Vagina (tissue), 2 donors: Measurements from ENCODE around the gene PRICKLE2. TPM values are rescaled to one million over a fixed set of nuclear protein-coding genes. Genes with fewer than 3 reads are reported as not detected.

ENCODE experiments used
- DNase-seq, 2 donors: peaks; one replicate each; pipeline ENCODE4 v3.0.0-alpha.2; 2017; ENCODE audit errors: extremely low spot score in 2 of 2
- H3K27ac ChIP-seq: fragments of 200-600 bp; sonication (generic); one replicate; pipeline ENCODE4 v1.5.1; 2019
- H3K27me3 ChIP-seq: fragments of 200-600 bp; sonication (generic); one replicate; pipeline ENCODE4 v1.5.1; 2019
- H3K36me3 ChIP-seq, 2 donors: fragments of 200-600 bp; sonication (generic); one replicate each; pipeline ENCODE4 v1.5.1; 2017 to 2019
- H3K4me1 ChIP-seq: fragments of 200-600 bp; sonication (generic); one replicate; pipeline ENCODE4 v1.5.1; 2019
- H3K4me3 ChIP-seq, 2 donors: fragments of 200-600 bp; sonication (generic); 1 replicate in 1 of 2; 2 replicates in 1 of 2; pipeline ENCODE4 v1.5.1; 2016 to 2019
- H3K9me3 ChIP-seq: fragments of 200-600 bp; sonication (generic); one replicate; pipeline ENCODE4 v1.5.1; 2019
- CTCF ChIP-seq, 3 experiments: fragments of 450-650 bp in 2 of 3; fragments of 200-600 bp in 1 of 3; sonication (generic) in 1 of 3; IDR thresholded peaks; one replicate each; pipeline ENCODE4 v1.5.1; 2017 to 2019; ENCODE audit warnings: antibody characterized with exemption in 3 of 3, mild to moderate bottlenecking in 2 of 3, moderate library complexity in 2 of 3
- POLR2A ChIP-seq, 2 donors: fragments of 450-650 bp; IDR thresholded peaks; one replicate each; pipeline ENCODE4 v1.6.1; 2017; ENCODE audit warnings: antibody characterized with exemption in 2 of 2, mild to moderate bottlenecking in 2 of 2, moderate library complexity in 2 of 2
- POLR2AphosphoS5 ChIP-seq, 2 donors: sonication (generic); formaldehyde crosslinking; IDR thresholded peaks; one replicate each; pipeline ENCODE4 v1.9.0; 2017; ENCODE audit warnings: antibody characterized with exemption in 2 of 2, mild to moderate bottlenecking in 2 of 2, low read depth in 1 of 2; ENCODE audit not compliant: insufficient read depth in 1 of 2
- intact Hi-C: fragments of 100-400 bp; cut with DNase I; formaldehyde crosslinking; loops from one replicate; pipeline ENCODE4 v1.15.1; 2023
- total RNA-seq: library from RNA; depleted of rRNA; stranded (reverse); fragments of >200 nt; gene quantifications from one replicate; pipeline ENCODE4 v1.2.3, GENCODE V29; 2016

PRICKLE2 gene
- total RNA-seq, 1 donor from 2014 or later = 39.3 TPM

- intact Hi-C loops = no loop called here
- DNase-seq = no peak
- Histone ChIP-seq H3K9me3 (no peaks in the 10 kb centered on the region), H3K4me3 (no peak overlapping the region), H3K27ac (no peak overlapping the region), H3K36me3 (peaks cover 0 to 13% of the 10 kb centered on the region in 2 donors), H3K27me3 (no peaks in the 10 kb centered on the region), H3K4me1 (peaks cover 17% of the 10 kb centered on the region)
- no peak for TF ChIP-seq CTCF (IDR thresholded peaks at IDR 0.05)
- TF ChIP-seq POLR2A (IDR thresholded peaks at IDR 0.05) = no peak
- TF ChIP-seq POLR2AphosphoS5 (IDR thresholded peaks at IDR 0.05; ENCODE audit: insufficient read depth in 1 of 2, low read depth in 1 of 2) = no peak
Observed at GRCh38 chr3:64103131-64103530, 122.1 kb downstream of the PRICKLE2 start.

GRCh38 chr3:64102147-64102546 is 123.1 kb downstream of the PRICKLE2 start:
- peaks cover 17% of the 10 kb centered on the region for H3K4me1 ChIP-seq
- TF ChIP-seq POLR2A (IDR thresholded peaks at IDR 0.05) = no peak
- H3K9me3 ChIP-seq = no peaks in the 10 kb centered on the region
- intact Hi-C loops = no loop called here
- DNase-seq = no peak
- H3K27me3 ChIP-seq = no peaks in the 10 kb centered on the region
- no peak overlapping the region for H3K27ac ChIP-seq
- peaks cover 0 to 18% of the 10 kb centered on the region in 2 donors for H3K36me3 ChIP-seq
- H3K4me3 ChIP-seq = no peak overlapping the region

GRCh38 chr3:64099316-64099715 is 126.0 kb downstream of the PRICKLE2 start:
- Histone ChIP-seq H3K27ac (no peak overlapping the region), H3K36me3 (peaks cover 0 to 18% of the 10 kb centered on the region in 2 donors), H3K4me3 (no peak overlapping the region), H3K27me3 (no peaks in the 10 kb centered on the region), H3K4me1 (peaks cover 18% of the 10 kb centered on the region), H3K9me3 (no peaks in the 10 kb centered on the region)
- DNase-seq = no peak
- intact Hi-C loops = no loop called here
- TF ChIP-seq POLR2A (IDR thresholded peaks at IDR 0.05) (no peak), POLR2AphosphoS5 (IDR thresholded peaks at IDR 0.05; ENCODE audit: insufficient read depth in 1 of 2, low read depth in 1 of 2) (no peak), CTCF (IDR thresholded peaks at IDR 0.05) (no peak)

GRCh38 chr3:64098670-64099069 is 126.6 kb downstream of the PRICKLE2 start:
- Histone ChIP-seq H3K36me3 (peaks cover 0 to 18% of the 10 kb centered on the region in 2 donors), H3K27me3 (no peaks in the 10 kb centered on the region), H3K27ac (no peak overlapping the region), H3K4me1 (peaks cover 14% of the 10 kb centered on the region), H3K9me3 (no peaks in the 10 kb centered on the region), H3K4me3 (no peak overlapping the region)
- no peak for DNase-seq
- intact Hi-C loops = no loop called here
- no peak for TF ChIP-seq POLR2AphosphoS5 (IDR thresholded peaks at IDR 0.05; ENCODE audit: insufficient read depth in 1 of 2, low read depth in 1 of 2)
- no peak for TF ChIP-seq POLR2A (IDR thresholded peaks at IDR 0.05)
- TF ChIP-seq CTCF (IDR thresholded peaks at IDR 0.05) = no peak

GRCh38 chr3:64097920-64098319 is 127.3 kb downstream of the PRICKLE2 start:
- Histone ChIP-seq H3K36me3 (peaks cover 0 to 18% of the 10 kb centered on the region in 2 donors), H3K4me3 (no peak overlapping the region), H3K27me3 (no peaks in the 10 kb centered on the region), H3K27ac (no peak overlapping the region), H3K4me1 (peaks cover 13% of the 10 kb centered on the region), H3K9me3 (no peaks in the 10 kb centered on the region)
- DNase-seq = no peak
- intact Hi-C loops = no loop called here
- TF ChIP-seq POLR2AphosphoS5 (IDR thresholded peaks at IDR 0.05; ENCODE audit: insufficient read depth in 1 of 2, low read depth in 1 of 2) = no peak
- TF ChIP-seq CTCF (IDR thresholded peaks at IDR 0.05) = no peak
- no peak for TF ChIP-seq POLR2A (IDR thresholded peaks at IDR 0.05)
